HL-60 (cell line): ENCODE data around the gene GPER1.

Source experiments
- DNase-seq, 2 experiments: peaks; one replicate each; pipeline ENCODE4 v3.0.0-alpha.2; 2010 to 2020; ENCODE audit warnings: low read depth in 1 of 2, low spot score in 1 of 2
- H3K27ac ChIP-seq: fragments of 250-450 bp; sonication (Bioruptor Pico); replicated peaks from 2 replicates; pipeline ENCODE4 v1.5.1; 2020; ENCODE audit warnings: mild to moderate bottlenecking, moderate library complexity
- H3K27me3 ChIP-seq: fragments of 250-450 bp; sonication (Bioruptor Pico); 2 replicates; pipeline ENCODE4 v1.5.1; 2021; ENCODE audit warnings: mild to moderate bottlenecking, moderate library complexity; ENCODE audit not compliant: insufficient read depth, poor library complexity, severe bottlenecking
- H3K4me3 ChIP-seq: replicated peaks from 2 replicates; pipeline ENCODE4 v1.5.1; 2011; ENCODE audit warnings: mild to moderate bottlenecking, control low read depth, low read length; ENCODE audit not compliant: insufficient read depth
- GABPA ChIP-seq: IDR thresholded peaks from 2 replicates; pipeline ENCODE4 v1.6.1; 2012; ENCODE audit warnings: low read depth
- POLR2AphosphoS5 ChIP-seq: IDR thresholded peaks from 2 replicates; pipeline ENCODE4 v1.6.1; 2012; ENCODE audit warnings: low read depth
- SPI1 ChIP-seq: IDR thresholded peaks from 2 replicates; pipeline ENCODE4 v1.6.1; 2012; ENCODE audit warnings: low read depth, mild to moderate bottlenecking, borderline replicate concordance
- TF ChIP-seq, protein P1 (sequence below): IDR thresholded peaks from one replicate; pipeline ENCODE4 v1.5.1; 2011; ENCODE audit warnings: low read length, control low read depth, inconsistent platforms; ENCODE audit not compliant: insufficient read depth
- TF ChIP-seq, protein P2 (sequence below): IDR thresholded peaks from 2 replicates; pipeline ENCODE4 v1.6.1; 2012; ENCODE audit warnings: low read depth; ENCODE audit not compliant: insufficient replicate concordance

The GPER1 gene

DNA sequence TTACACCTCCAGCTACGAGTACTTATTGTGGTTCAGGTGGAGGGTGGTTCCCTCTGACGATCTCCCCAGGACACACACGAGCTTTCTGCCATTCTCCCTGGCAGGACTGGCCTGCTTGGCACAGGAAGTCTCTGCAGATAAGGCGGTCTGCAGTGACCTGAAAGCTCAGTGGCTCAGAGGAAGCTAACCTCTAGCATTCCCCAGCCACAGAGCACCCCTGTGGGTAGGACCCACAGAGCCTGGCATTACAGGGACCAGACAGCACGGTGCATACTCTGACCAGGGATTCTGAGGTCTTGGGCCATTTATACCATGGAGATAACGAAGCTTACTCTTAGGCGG lies 45.5 kb upstream of the GPER1 start:
- TF ChIP-seq GABPA = no peak
- TF ChIP-seq, protein P1, sequence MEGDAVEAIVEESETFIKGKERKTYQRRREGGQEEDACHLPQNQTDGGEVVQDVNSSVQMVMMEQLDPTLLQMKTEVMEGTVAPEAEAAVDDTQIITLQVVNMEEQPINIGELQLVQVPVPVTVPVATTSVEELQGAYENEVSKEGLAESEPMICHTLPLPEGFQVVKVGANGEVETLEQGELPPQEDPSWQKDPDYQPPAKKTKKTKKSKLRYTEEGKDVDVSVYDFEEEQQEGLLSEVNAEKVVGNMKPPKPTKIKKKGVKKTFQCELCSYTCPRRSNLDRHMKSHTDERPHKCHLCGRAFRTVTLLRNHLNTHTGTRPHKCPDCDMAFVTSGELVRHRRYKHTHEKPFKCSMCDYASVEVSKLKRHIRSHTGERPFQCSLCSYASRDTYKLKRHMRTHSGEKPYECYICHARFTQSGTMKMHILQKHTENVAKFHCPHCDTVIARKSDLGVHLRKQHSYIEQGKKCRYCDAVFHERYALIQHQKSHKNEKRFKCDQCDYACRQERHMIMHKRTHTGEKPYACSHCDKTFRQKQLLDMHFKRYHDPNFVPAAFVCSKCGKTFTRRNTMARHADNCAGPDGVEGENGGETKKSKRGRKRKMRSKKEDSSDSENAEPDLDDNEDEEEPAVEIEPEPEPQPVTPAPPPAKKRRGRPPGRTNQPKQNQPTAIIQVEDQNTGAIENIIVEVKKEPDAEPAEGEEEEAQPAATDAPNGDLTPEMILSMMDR = no peak
- no peak for TF ChIP-seq SPI1
- TF ChIP-seq, protein P2, sequence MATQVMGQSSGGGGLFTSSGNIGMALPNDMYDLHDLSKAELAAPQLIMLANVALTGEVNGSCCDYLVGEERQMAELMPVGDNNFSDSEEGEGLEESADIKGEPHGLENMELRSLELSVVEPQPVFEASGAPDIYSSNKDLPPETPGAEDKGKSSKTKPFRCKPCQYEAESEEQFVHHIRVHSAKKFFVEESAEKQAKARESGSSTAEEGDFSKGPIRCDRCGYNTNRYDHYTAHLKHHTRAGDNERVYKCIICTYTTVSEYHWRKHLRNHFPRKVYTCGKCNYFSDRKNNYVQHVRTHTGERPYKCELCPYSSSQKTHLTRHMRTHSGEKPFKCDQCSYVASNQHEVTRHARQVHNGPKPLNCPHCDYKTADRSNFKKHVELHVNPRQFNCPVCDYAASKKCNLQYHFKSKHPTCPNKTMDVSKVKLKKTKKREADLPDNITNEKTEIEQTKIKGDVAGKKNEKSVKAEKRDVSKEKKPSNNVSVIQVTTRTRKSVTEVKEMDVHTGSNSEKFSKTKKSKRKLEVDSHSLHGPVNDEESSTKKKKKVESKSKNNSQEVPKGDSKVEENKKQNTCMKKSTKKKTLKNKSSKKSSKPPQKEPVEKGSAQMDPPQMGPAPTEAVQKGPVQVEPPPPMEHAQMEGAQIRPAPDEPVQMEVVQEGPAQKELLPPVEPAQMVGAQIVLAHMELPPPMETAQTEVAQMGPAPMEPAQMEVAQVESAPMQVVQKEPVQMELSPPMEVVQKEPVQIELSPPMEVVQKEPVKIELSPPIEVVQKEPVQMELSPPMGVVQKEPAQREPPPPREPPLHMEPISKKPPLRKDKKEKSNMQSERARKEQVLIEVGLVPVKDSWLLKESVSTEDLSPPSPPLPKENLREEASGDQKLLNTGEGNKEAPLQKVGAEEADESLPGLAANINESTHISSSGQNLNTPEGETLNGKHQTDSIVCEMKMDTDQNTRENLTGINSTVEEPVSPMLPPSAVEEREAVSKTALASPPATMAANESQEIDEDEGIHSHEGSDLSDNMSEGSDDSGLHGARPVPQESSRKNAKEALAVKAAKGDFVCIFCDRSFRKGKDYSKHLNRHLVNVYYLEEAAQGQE = no peak
- no peak for TF ChIP-seq POLR2AphosphoS5

DNA sequence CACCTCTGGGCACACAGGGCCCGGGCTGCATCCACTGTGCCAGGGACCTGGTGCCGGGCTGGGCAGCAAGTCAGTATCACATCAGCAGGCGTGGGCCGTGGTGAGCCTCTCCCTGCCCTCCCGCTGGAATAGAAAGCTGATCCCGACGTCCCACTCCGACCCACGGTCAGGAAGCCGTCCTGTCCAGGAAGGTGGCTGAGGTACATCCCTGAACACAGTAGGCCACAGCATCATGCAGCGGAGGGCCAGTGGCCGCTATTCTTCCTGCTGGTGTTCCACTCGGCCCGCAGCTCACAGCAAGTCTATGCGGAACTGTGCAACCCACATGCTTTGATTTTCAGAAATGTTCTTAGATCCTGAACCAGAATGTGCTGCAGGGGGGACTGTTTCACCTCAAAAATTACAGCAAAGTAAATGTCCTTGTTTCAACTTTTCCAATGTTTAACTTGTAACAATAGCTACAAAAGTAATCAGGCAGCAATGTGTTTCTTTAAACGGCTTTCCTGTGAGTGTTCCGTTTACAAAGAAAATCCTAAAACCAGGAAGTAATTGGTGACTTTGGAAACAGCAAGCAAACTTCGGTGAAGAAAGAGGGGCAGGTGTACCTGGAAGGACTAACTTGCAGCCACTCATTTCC lies 44.2 kb upstream of the GPER1 start:
- TF ChIP-seq, protein P1 = no peak
- TF ChIP-seq SPI1 = no peak
- TF ChIP-seq GABPA = no peak
- TF ChIP-seq, protein P2 = no peak
- TF ChIP-seq POLR2AphosphoS5 = no peak
- Histone ChIP-seq H3K27me3 (no peaks in the 10 kb centered on the region), H3K4me3 (peak overlapping the region; percentile 30), H3K27ac (peak overlapping the region; percentile 72)
- no peak for DNase-seq

More for the DNA sequence above, 45.5 kb upstream of the GPER1 start:
- peak in 1 of 2 experiments; percentile 52 for DNase-seq
- no peaks in the 10 kb centered on the region for H3K27me3 ChIP-seq
- H3K27ac ChIP-seq = peak overlapping the region; percentile 84
- no peak overlapping the region for H3K4me3 ChIP-seq

DNA sequence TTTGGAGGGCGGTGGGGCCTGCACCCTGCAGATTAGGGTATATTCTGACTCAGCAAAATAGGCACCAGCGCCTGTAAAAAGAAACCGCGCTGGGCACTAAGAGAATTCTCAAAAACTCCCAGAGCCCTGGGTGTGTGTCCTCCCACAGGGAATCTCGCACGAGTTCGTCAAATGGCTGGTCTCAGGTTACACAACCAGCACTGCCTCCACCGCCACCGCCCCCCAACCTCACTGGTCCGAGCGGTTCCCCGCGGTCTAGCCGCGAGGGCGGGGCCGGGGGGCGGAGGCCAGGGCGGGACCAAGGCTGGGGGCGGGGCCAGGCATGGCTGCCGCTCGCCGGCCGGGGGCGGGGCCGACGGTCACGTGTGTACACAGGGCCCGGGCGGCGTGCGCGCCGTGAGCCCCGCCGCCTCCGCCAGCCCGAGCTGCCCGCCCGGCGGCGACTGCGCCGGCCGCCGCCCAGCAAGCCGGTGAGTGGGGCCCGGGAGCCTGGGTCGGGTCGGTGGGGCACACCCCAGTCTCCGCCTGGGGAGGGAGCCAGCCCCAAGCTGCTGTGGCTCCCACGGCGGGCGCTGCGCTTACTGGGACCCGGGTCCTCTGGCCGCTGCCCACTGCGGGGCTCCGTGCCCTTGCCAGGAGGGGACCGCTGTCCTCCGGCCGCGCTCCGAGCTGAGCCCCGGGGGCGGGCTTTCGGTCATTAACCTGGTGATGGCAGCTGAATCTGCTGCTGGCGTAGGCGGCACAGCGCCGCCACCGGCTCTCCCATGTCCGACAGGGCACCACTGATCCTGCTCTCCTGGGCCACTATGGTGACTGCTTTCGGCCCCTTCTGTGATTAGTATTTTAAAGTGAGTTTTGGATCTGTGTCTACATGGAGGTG lies 43.5 kb upstream of the GPER1 start, which contains the start of gene GPR146:
Gene GPR146 (plus strand): TSS at position 358 of the 880 bp plus-strand sequence. CDS start 12,970 bp downstream, outside the sequence.
- peak within 1 kb of the TSS; percentile 72 for H3K27ac ChIP-seq
- TF ChIP-seq, protein P1 = peak; percentile 82
- TF ChIP-seq, protein P2 = no peak
- no peaks in the 10 kb centered on the region for H3K27me3 ChIP-seq

More for the DNA sequence above, 43.5 kb upstream of the GPER1 start, which contains the start of gene GPR146:
- peak within 1 kb of the TSS; percentile 74 for H3K4me3 ChIP-seq
- peak; percentile 84 to 91 for DNase-seq
